HL-60/S4 (cell line): ENCODE measurements around the gene DENND1A.

Experiments
- in situ Hi-C: fragments of 300-500 bp; cut with MboI; formaldehyde crosslinking; loops from 2 replicates; pipeline ENCODE4 v1.14.3; 2022; ENCODE audit warnings: low sequenced_read_pairs

DENND1A gene

GRCh38 chr9:123660691-123661466 is 269.0 kb downstream of the DENND1A start:
- in situ Hi-C loops, result no loop called here

GRCh38 chr9:123659358-123659757 is 270.6 kb downstream of the DENND1A start:
- in situ Hi-C loops, result no loop called here

- in situ Hi-C loops, result no loop called here
Observed at GRCh38 chr9:123658792-123659191, 271.1 kb downstream of the DENND1A start.

- in situ Hi-C loops, result no loop called here
Observed at GRCh38 chr9:123657941-123658340, 272.0 kb downstream of the DENND1A start.

GRCh38 chr9:123657099-123657498 is 272.8 kb downstream of the DENND1A start:
- in situ Hi-C loops, result no loop called here

- in situ Hi-C loops, result no loop called here
Observed at GRCh38 chr9:123656565-123656964, 273.4 kb downstream of the DENND1A start.

GRCh38 chr9:123655681-123656423 is 274.1 kb downstream of the DENND1A start:
- in situ Hi-C loops, result no loop called here

- in situ Hi-C loops, result no loop called here
Observed at GRCh38 chr9:123654994-123655637, 274.8 kb downstream of the DENND1A start.

- in situ Hi-C loops, result no loop called here
Observed at GRCh38 chr9:123654218-123654993, 275.5 kb downstream of the DENND1A start.

GRCh38 chr9:123652416-123652815 is 277.5 kb downstream of the DENND1A start:
- in situ Hi-C loops, result no loop called here

- in situ Hi-C loops, result no loop called here
Observed at GRCh38 chr9:123651871-123652270, 278.1 kb downstream of the DENND1A start.

GRCh38 chr9:123651273-123651672 is 278.7 kb downstream of the DENND1A start:
- in situ Hi-C loops, result no loop called here

- in situ Hi-C loops, result no loop called here
Observed at GRCh38 chr9:123649909-123650308, 280.0 kb downstream of the DENND1A start.

GRCh38 chr9:123647145-123647544 is 282.8 kb downstream of the DENND1A start:
- in situ Hi-C loops, result no loop called here

GRCh38 chr9:123645762-123646161 is 284.2 kb downstream of the DENND1A start:
- in situ Hi-C loops, result no loop called here

GRCh38 chr9:123645126-123645525 is 284.8 kb downstream of the DENND1A start:
- in situ Hi-C loops, result no loop called here

- in situ Hi-C loops, result no loop called here
Observed at GRCh38 chr9:123643518-123643917, 286.4 kb downstream of the DENND1A start.

- in situ Hi-C loops, result no loop called here
Observed at GRCh38 chr9:123642291-123643278, 287.3 kb downstream of the DENND1A start.

GRCh38 chr9:123640792-123641222 is 289.1 kb downstream of the DENND1A start:
- in situ Hi-C loops, result no loop called here

- in situ Hi-C loops, result no loop called here
Observed at GRCh38 chr9:123639743-123640142, 290.2 kb downstream of the DENND1A start.
